RKO (cell line): ENCODE results near the gene TRUB2.

Source experiments
- DNase-seq: peaks from one replicate; pipeline ENCODE4 v3.0.0-alpha.2; 2016; ENCODE audit warnings: low spot score

The TRUB2 gene, protein sequence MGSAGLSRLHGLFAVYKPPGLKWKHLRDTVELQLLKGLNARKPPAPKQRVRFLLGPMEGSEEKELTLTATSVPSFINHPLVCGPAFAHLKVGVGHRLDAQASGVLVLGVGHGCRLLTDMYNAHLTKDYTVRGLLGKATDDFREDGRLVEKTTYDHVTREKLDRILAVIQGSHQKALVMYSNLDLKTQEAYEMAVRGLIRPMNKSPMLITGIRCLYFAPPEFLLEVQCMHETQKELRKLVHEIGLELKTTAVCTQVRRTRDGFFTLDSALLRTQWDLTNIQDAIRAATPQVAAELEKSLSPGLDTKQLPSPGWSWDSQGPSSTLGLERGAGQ

DNA sequence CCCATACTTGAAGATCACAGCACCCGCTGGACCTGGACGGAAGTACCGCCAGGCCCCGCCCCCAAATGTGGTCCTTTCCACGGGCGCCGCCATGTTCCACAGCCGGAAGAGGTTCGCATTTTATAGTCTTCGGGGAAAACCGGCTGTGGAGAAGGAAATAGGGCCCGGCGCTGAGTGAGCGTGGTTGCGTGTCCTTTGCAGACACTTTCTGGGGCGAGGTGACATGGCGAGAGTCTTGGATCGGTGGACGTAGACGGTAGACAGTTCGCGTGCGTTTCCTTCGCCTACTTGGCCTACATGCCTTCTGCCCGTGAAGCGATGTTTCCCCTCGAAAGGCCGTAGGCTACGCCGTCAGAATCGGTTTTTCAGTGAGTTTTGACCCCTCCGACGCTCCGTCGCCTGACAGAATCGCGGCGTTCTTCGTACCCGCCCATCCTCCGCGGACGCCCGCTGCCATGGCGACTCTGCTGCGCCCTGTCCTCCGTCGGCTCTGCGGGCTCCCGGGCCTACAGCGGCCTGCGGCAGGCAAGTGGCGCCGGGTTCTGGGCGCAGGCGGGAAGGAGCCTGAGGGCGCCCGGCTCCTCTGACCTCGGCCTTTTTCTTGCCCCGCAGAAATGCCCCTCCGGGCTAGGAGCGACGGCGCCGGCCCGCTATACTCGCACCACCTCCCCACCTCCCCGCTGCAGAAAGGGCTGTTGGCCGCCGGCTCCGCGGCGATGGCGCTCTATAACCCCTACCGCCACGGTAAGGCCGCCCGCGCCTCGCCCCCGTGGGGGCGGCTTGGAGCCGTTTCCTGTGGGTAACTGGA lies at the start of gene TRUB2, which contains the start of gene COQ4:
TRUB2 (minus strand) TSS at position 44 of the 808 bp plus-strand sequence; CDS start at position 5, 39 bp downstream.
COQ4 (plus strand) TSS at position 436 of the 808 bp plus-strand sequence; CDS start at position 456, 20 bp downstream.
- DNase-seq: peak; percentile 99

DNA sequence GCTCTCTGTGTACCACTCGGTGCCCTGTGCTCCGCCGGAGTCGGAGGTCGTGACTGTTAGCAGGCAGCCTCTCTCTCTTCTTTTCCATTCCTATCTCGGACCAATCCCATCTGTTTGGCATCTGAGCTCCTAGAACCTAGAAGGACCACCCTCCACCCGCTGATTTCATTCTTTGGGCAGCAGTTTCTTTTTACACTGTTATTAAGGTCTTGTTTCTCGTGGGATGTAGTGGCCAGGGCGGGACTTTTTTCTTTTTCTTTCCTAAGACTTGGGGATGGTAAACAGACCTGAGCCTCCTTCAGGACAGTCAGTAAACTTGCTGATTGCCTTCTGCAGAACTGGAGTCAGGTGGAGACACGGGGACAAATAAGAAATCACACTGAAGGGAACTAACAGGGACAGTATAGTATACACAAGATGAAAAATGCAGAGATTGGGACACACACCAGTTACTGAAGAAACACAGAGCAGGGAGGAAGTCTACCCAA lies 49.4 kb upstream of the TRUB2 start:
- peak; percentile 61 for DNase-seq

DNA sequence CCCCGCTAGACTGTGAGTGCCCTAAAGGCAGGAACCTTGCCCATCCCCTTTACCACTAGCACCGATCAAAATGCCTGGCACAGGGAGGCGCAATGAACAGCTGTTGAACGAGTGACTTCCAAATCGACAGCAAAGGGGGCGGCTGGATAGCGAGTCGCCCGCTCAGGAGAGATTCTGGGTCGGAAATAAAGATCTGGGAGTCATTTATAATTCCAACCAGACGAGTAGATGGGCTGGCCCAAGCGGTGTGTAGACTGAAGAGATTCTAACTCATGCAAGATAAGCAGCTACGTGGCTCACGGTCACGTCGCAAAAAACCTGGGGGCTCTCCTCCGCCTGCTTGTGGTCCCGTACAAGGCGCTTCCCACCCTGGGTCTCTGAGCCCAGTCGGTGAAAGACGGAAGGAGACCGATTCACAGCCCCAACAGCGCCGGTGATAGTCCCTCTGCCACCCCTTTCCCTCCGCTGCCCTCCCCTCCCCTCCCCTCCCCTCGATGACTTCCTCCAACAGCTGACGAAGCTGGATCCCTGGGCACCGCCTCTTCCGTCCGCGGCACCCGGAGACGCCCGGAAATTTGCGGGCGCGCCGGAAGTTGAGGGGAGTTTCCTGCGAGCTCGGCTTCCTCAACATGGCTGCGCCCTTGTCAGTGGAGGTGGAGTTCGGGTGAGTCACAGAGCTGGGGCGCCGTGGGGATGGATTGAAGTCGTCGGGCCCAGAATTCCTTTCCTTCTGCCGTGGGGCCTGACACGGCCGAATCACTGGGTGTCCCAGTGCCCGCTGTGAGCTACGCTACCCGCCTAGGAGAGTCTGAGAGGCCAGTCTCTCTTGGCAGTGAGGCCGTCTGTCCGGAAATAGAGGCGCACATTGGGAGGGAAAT lies 48.7 kb upstream of the TRUB2 start, which contains the start of gene URM1:
URM1 (plus strand) TSS at position 623 of the 878 bp plus-strand sequence; CDS start at position 630, 7 bp downstream.
- DNase-seq: peak; percentile 100

DNA sequence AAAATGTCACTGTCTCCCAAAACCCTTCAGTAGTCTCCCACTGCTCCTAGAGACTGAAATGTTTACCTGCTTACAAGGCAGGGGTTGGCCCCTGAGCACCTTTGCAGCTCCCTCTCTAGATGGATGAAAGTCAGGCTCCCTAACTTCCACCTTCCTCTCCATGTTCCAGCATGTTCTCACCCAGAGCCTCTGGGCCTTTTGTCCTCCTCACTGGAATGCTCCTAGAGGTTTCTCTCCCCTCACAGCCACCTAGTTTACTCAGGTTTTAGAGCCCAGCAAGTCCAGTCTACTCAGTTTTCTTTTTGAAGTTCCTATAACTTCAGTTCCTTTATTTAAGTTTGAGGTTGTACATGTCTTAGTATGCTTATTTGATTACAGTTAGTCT lies 48.1 kb upstream of the TRUB2 start:
- no peak for DNase-seq

DNA sequence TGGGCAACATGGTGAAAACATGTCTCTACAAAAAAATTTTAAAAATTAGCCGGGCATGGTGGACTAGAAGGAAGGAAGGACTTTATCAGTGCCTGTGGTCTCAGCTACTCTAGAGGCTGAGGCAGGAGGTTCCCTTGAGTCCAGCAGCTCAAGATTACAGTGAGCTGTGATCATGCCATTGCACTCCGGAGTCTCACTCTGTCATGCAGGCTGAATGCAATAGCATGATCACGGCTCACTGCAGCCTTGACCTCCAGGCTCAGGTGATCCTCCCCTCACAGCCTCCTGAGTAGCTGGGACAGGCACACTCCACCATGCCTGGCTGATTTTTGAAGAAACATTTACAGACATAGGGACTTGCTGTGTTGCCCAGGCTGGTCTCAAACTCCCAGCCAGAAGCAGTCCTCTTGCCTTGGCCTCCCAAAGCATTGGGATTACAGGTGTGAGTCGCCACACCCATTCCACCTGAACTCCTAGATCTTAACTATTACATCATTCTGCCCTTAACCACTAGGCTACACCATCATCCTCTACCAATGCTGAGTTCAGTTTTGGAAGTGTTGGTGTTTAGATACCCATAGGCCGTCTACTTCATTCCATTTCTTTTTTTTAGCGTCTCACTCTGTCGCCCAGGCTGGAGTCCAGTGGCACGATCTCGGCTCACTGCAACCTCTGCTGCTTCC lies 46.9 kb upstream of the TRUB2 start:
- no peak for DNase-seq

DNA sequence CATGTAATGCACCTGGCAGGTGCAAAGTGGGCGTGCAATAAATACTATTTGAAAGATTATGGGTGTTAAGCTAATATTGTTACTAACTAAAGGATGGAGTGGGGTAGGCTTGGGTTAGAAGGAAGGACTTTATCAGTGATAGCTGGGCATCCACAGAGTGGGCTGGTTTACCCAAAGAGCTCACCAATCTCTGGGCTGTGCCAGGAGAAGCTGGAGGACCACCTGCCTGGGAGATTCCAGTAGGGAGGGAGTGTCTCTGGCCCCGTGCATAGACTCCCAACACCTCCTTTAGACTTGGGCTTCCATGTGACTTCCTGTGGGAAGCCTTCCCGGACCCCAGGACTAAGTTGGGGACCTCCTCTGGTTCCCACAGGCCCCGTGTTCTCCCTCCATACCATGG lies 43.3 kb upstream of the TRUB2 start:
- DNase-seq: no peak

DNA sequence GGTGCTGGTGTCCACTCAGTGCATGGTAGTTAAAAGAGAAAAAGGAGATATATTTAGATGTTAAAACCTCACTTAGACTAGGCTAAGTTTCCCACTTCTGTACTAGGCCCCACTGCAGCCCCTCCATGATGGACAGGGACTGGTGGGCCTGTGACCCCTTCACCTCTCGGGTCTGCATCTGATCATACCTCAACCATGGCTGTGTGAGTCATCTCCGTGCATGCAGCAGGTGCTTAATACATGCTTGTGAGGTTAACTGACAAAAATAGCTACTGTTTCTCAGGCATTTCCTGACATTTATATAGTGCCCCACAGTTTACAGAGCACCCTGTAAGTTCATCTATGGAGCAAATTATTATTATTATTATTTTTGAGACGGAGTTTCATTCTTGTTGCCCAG lies 40.5 kb upstream of the TRUB2 start:
- no peak for DNase-seq

DNA sequence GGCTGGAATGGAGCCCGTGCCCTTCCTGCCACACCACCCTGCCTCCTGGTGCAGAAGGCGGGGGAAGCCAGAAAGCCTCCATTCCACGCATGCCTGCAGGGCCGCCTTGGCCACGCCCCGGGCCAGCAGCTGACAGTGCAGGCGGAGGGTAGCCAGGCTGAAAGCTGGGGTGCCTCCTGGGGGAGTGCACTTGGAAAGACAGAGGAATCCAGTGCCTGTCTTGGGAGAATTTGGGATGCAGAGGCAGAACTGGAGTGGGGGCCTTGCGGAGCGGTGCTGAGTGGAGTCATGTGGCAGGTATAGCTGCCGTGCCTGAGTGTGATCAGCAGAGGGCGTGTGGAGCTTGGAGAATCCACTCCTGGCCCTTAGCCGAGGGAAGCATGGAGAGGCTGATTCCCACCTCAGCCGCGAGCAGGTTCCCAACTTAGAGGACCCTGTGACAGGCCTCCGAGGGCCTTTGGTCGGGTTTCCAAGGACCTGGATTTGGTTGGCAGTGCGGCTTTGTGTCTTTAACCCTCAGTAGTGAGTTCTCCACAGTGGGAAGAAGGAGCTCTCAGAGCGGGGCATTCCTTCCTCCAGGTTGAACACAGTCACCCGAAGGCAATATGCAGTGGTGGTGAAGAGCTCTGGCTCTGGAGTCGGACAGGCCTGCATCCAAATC lies 39.9 kb upstream of the TRUB2 start:
- peak; percentile 93 for DNase-seq

DNA sequence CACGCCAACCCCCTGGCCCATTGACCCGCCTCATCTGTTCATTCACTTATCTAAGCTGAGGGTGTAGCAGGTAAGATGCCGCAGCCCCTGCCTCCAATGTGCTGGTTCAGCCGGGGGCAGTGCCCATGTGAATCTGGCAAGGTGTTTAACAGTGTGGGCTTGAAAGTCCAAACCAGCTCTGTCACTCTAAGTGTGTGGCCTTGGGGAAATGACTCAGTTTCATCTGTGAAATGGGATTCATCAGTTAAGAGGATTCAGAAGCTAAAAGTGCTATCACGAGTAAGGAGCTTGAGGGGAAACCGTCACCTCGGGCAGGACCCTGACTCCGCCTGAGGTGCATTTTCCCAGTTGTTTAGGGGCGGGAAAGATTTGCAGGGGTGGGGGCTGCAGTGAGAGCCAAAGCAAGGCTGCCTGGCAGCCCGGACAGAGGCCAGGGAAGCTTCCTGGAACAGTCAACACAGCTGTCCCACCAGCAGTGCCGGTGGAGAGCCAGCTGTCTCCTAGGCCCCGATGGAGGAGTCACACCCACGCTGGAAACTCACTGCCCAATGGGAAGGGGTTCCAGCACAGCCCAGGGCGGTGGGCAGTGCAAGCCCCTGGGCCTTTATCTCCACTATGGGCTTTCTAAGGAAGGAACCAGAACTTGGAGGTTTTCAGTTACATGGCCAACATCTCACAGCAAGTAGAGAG lies 39.2 kb upstream of the TRUB2 start:
- no peak for DNase-seq

DNA sequence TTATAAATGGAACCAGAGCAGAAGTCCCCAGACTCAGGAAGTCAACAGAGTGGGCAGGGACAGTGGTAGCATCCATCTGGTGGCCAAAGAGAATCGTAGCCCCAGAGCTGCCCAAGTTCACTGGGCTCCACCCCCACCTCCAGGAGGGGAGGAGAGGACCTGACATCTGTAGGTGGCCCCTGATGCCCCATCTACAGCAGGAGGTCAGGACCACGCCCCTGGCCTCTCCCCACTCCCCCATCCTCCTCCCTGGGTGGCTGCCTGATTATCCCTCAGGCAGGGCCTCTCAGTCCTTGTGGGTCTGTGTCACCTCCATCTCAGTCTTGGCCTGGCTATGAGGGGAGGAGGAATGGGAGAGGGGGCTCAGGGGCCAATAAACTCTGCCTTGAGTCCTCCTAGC lies 38.6 kb upstream of the TRUB2 start:
- no peak for DNase-seq

DNA sequence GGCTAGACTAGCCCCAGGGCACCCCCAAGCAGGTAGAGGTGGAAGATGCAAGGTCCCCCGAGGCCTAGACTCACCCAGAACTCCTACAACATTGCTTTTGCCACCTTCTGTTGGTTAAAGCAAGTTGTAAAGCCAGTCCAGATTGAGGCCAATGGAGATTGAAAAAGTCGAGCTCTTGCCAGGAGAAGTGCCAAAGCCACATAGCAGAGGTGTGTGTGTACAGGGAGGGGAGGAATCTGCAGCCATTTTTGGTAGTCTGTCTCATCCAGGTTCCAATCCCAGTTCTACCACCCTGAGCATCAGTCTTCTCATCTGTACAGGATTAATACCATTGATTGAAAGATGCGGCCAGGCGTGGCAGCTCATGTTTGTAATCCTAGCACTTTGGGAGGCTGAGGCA lies 36.6 kb upstream of the TRUB2 start:
- DNase-seq: no peak

DNA sequence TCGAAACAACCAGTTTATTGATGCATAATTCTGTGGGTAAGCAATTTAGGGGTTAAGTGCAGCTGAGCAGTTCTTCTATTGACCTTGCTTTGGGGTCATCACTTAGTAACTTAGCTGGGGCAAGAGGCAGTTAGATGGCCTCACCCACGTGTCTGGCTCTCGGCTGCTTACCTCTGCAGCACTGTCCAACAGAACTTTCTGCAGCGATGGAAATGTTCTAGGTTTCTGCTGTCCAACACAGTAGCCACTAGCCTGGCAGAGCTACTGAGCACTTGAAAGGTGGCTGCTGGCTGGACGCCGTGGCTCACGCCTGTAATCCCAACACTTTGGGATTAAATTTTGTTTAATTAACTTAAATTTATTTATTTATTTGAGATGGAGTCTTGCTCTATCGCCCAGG lies 35.8 kb upstream of the TRUB2 start:
- no peak for DNase-seq

DNA sequence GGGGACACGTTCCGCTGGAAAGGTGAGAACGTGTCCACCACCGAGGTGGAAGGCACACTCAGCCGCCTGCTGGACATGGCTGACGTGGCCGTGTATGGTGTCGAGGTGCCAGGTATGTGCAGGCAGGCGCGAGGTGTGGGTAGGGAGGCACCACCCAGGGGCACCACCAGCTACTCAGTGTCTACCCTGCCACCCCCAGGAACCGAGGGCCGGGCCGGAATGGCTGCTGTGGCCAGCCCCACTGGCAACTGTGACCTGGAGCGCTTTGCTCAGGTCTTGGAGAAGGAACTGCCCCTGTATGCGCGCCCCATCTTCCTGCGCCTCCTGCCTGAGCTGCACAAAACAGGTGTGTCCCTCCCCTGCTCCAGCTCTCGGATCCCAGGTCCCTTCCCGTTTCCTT lies 33.2 kb upstream of the TRUB2 start:
- DNase-seq: no peak

DNA sequence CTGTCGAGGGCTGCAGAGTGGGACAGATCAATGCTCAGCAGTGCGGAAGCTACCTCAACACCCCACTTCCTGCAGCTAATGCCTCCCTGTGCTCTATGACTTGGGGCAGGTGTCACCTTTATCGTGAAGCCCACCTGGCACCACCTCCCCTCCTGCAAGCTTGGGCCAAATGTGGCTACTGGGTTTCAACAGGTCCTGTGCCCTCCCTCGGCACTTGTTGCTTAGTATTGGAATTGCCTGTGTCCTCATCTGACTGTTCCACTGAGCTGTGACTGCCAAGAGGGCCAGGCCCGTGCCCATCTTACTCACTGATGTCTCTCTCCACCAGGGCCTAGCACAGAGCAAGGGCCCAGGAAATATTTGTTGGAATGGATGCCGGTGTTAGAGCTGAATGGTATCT lies 27.5 kb upstream of the TRUB2 start:
- no peak for DNase-seq

DNA sequence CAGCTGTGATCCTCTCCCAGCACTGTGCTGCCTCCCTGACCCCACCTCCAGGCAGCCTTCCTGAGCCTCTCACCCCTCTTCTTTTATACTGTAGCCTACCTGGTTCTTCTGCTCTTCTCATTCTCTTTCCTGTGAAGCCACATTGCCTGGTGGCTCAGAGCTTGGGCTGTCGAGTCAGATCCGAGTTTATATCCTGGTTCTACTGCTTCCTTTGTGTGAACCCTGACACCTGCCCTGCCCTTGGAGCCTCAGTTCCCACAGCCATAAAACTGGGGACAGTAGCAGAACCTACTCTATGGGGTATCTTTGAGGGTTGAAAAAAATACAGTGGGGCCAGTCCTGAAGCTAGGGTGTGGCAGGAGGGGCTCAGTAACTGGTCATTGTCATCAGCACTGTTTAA lies 26.9 kb upstream of the TRUB2 start:
- DNase-seq: no peak

DNA sequence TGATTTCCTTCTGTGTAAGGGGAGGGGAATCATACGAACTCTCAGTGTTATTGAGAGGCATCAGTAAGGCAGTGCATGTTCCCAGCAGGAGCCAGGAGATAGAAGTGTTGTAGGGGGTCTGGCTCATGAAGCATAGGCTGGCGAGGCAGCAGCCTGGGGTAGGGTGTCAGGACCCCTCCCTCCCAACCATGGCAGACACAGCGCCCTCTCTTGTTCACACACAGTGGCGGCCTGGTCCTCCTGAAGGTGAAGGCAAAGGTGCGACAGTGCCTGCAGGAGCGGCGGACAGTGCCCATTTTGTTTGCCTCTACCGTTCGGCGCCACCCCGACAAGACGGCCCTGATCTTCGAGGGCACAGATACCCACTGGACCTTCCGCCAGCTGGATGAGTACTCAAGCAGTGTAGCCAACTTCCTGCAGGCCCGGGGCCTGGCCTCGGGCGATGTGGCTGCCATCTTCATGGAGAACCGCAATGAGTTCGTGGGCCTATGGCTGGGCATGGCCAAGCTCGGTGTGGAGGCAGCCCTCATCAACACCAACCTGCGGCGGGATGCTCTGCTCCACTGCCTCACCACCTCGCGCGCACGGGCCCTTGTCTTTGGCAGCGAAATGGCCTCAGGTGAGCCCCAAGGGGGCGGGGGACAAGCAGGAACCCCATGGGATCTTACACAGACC lies 22.8 kb upstream of the TRUB2 start:
- DNase-seq: no peak

DNA sequence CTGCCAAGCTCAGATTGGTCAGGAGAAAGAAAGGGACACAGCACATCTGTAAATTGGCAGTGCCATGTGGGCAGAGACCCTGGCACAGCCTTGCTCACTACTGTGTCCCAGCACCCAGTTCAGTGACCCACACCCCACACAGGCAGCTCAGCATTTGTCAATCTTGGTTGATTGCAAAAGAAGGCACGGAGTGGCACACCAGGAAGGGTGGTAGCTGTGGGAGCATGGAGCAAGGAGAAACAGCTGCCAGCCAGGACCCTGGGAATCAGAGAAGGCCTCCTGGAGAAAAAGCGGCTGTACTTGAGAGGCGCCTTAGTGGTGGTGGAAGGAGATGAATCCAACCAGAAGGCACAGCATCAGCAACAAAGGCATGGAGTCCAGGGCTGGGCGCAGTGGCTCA lies 21.6 kb upstream of the TRUB2 start:
- no peak for DNase-seq

DNA sequence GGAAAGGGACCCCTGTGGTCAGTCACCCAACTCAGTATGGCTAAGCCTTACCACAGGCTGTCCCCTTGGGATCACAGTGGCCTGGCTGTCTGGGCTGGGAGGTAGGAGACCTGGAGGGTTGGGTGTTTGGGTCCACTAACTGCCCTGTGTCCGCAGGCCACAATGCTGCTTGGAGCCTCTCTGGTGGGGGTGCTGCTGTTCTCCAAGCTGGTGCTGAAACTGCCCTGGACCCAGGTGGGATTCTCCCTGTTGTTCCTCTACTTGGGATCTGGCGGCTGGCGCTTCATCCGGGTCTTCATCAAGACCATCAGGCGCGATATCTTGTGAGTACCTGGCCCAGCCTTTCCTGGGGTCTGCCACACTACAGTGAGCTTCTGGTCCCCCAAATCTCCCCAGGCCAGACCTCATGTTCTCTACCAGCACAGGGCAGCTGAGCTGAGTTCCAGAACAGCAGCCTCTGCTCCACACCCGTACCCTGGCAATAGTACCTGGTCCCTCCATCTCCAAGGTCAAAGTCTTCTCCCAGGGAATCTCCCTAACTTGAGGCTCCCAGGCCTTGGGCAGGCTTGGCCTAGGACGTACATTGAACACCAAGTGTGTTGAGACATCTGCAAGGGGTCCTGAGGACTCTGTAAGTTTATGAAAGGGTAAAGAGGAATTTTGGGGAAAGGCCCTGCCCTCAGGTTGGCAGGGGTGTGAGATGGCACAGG lies 20.9 kb upstream of the TRUB2 start:
- DNase-seq: no peak

DNA sequence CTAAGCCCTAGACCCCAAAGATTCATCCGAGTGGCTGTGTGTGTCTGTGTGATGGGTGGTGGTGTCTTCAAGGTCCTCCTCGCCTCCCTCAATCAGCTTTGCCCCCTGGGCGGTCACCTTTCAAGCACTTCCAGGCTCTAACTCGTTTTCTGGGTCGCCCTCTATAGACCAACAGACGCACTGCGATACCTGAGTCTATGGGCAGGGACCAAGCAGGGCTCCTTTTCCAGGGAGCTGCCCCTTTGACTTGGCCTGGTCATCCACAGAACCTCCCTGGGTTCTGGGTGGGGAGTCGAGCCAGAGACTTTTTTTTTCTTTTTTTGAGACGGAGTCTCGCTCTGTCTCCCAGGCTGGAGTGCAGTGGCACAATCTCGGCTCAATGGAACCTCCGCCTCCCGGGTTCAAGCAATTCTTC lies 19.2 kb upstream of the TRUB2 start:
- peak; percentile 91 for DNase-seq
